ENCODE results near the gene SKA3.
"Not testable (repeated sequence)": the region's sequence is repeated elsewhere in the genome, so short reads cannot be mapped to it uniquely, and the experiment has no call there.

The SKA3 gene

GRCh38 chr13:21165606-21166005 lies 10.7 kb downstream of the SKA3 start:
- not testable (repeated sequence) for DNase-seq (ENCODE audit: low spot score)

GRCh38 chr13:21164631-21165030 lies 11.7 kb downstream of the SKA3 start:
- DNase-seq (ENCODE audit: low spot score) = no peak

- no peak for DNase-seq (ENCODE audit: low spot score)
Measured at GRCh38 chr13:21152251-21152899, 24.0 kb downstream of the SKA3 start.

DNA sequence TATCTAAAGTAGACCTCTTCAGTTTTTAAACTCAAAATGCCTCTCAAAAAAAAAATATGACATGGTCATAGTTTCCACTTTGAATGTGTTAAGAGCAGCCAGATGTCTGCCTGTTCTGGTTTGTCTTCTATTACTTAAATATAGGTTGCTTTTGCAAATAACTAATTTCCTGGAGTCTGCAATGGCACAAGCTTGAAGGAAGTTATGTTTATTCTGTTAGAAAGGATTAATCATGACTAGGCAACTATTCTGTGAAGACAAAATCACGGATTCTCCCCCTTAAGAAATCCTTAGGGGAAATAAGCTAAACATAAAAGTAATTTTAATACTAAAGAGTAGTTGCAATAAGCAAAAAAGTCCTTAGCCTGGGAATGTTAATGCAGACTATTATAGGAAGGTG lies 26.3 kb downstream of the SKA3 start:
- no peak for DNase-seq (ENCODE audit: low spot score)

DNA sequence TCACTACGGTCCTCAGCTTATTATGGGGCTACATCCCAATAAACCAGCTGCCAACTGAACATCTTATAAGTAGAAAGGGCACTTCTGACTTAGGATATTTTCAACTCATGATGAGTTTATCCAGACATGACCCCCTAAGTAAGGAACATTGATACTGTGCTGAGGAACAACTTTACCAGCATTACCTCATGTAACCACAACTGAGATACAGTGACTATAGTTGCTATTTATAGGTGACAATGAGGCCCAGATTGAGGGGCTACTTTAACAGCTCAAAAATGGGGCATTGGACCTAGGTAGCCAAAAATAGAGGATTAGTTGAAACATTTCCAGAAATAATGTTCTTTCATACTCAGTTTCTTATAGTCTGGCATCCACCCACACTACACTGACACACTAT lies 26.8 kb downstream of the SKA3 start:
- no peak for DNase-seq (ENCODE audit: low spot score)

GRCh38 chr13:21148557-21149258 lies 27.6 kb downstream of the SKA3 start:
- DNase-seq (ENCODE audit: low spot score) = no peak

DNA sequence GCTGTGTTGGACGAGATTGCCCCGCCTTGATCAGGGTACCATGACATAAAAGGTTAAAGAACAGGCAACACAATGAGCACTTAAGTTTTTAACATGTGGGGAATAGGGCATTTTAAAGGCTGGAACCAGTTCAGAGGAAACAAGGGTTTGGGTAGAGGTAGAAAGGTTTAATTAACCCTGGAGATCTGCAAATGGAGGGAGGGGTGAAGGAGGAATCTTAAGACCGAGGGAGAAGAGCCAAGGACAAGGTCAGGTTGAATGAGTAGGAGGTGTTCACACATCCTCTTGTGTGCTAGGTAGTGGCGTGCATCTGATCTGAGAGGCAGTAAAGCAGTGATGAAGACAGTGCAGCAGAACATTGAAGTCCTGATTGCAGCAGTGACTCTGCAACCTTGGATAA lies 28.5 kb downstream of the SKA3 start:
- DNase-seq (ENCODE audit: low spot score) = no peak

GRCh38 chr13:21142766-21143165 lies 33.6 kb downstream of the SKA3 start:
- no peak for DNase-seq (ENCODE audit: low spot score)

DNA sequence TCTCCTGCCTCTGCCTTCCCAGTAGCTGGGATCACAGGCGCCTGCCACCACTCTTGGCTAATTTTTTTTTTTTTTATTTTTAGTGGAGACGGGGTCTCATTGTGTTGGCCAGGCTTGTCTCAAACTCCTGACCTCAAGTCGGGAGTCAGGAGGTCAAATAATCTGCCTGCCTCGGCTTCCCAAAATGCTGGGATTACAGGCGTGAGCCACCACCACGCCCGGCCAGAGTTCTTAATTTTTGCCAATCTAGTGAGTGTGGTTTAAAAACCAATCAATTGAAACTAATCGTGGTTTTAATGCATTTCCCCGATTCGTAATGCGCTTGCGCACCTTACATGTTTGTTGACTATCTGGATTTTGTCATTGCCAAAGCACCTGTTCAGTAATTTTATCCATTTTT lies 37.0 kb downstream of the SKA3 start:
- no peak for DNase-seq (ENCODE audit: low spot score)

DNA sequence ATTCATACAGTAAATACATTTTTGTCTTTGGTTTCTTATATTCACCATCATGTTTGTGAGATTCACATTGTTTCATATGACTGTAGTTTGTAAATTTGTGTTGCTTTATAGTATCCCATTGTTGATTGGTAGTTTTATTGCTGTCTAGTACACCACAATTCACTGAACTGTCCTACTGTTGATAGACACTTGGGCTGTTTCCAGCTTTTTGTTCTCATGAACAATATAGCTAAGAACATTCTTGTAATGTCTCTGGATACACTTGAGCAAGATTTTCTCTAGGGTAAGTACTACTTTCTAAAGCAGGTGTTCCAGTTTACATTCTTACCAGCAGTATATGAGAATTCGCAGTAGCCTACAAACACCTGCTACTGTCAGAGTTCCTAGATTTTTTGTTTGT lies 37.8 kb downstream of the SKA3 start:
- no peak for DNase-seq (ENCODE audit: low spot score)

DNA sequence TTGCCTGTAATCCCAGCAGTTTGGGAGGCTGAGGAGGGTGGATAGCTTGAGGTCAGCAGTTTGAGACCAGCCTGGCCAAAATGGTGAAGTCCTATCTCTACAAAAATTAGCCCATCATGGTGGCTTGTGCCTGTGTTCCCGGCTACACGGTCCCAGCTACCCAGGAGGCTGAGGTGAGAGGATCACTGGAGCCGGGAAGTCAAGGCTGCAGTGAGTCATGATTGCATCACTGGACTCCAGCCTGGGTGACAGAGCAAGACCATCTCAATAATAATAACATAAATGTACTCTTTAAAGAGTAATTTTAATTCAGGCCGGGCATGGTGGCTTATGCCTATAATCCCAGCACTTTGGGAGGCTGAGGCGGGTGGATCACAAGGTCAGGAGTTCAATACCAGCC lies 38.7 kb downstream of the SKA3 start:
- DNase-seq (ENCODE audit: low spot score) = no peak

- not testable (repeated sequence) for DNase-seq (ENCODE audit: low spot score)
Measured at GRCh38 chr13:21135833-21136232, 40.5 kb downstream of the SKA3 start.

DNA sequence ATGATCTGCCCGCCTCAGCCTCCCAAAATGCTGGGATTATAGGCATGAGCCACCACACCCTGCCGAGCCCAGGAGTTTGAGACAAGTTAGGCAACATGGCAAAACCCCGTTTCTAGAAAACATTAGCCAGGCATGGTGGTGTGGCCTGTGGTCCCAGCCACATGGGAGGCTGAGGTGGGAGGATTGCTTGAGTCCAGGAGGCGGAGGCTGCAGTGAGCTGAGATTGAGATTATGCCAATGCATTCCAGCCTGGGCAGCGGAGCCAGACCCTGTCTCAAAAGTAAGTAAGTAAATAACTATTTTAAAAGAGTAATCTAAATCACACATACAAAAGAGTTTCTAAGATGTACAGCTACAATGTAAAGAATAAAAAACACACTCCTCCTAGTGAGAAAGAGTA lies 41.9 kb downstream of the SKA3 start:
- DNase-seq (ENCODE audit: low spot score) = no peak

- DNase-seq (ENCODE audit: low spot score) = no peak
Measured at GRCh38 chr13:21133077-21133476, 43.3 kb downstream of the SKA3 start.

DNA sequence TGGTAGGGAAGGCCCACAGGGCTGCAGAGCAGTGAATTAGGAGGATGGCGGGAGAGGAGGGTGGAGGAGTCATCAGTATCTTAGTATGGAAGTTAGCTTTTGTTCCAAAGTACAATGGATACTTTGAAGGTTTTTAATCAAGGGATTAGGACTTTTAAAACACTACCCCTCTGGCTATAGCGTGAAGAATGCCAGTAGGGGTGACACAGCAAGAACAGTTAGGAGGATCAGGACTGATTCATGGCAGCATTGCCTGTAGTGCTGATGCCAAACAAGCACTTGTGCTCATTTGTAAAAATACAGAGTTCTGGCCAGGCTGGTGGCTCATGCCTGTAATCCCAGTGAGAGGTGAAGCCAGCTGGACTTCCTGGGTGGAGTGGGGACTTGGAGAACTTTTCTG lies 46.2 kb downstream of the SKA3 start:
- no peak for DNase-seq (ENCODE audit: low spot score)

DNA sequence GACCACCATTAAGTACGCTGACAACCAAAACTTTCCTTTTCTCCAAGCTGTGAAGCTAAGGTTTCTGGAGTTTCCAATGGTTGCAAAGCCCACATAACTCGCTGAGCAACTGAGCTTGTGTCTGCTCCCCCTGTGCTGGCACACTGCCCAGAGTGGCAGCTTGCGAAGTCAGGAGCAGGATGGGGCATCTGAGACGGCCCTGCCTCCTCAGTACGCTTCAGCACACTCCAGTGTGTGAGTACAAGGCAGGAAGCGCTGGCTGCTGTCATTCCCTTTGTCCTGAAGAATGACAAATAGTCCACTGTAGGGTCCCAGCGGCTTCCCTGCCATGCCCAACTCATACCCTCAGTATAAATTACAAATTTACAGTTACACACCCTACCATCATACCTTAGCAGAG lies 51.5 kb downstream of the SKA3 start:
- no peak for DNase-seq (ENCODE audit: low spot score)

DNA sequence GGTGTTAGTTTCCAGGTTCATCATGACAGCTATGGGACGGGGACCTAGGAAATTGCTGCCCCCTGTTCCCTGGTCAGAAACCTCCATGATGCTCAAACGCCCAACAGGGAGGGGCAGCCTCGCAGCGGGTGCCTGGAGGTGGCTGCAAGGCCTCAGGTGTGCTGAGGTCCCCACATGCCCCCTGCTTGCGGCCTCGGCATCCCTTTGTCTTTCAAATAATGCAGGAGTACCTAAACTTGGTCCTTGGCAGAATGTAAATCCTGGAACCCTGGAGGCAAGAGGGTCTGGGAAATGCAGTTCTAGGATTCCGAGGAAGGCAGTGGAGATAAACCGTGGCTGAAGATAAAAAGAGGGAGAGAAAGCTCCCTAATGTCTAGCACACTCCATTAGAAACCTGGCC lies 52.4 kb downstream of the SKA3 start:
- DNase-seq (ENCODE audit: low spot score) = no peak

GRCh38 chr13:21121616-21122015 lies 54.7 kb downstream of the SKA3 start:
- no peak for DNase-seq (ENCODE audit: low spot score)

DNA sequence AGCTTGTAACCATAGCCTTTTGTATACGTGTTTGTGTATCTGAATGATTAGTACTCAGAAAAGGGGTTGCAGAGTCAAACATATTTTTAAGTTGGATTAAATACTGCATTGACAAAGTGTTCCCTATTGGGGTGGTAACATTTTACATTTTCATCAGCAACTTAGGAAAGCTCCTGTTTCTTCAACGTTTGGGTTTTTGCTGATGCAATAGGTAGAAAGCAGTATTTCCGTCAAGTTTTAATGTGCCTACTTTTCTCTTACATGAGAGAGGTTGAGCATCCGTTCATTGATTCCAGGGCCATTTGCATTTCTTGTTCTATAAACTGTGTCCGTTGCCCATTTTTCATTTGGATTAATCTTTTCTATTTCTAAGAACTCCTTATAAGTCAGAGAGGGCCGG lies 56.2 kb downstream of the SKA3 start:
- DNase-seq (ENCODE audit: low spot score) = no peak

DNA sequence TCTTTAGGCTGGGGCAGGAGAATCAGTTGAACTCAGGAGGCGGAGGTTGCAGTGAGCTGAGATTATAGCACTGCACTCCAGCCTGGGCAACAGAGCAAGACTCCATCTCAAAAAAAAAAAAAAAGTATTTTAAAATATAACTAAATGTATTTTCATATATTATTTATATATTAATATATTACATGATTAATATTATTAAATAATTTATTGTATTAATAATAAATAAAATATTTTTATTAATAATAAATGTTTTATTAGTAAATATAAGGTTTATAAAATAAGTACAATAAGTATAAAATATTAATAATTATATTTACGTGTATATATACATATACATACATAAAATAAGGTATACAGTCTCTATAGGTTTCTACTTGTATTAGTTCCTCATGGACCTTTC lies 56.8 kb downstream of the SKA3 start:
- no peak for DNase-seq (ENCODE audit: low spot score)

DNA sequence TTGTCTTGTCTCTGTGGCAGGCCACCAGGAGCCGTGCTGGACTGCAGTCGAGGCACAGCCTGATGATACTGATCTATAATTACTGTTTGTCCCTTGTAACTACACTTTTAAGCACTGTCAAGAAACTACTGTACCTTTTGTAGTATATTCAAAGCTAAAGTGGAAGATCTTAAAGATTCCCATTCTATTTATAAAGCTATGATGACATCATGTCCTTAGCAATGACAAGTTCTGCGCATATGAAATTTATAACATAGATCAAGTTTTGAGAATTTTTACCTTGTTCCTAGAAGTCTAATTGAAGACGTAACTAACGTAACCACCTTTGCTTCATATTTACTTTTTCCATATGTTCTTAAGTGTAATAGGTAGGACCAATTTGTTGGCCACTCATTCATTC lies 58.2 kb downstream of the SKA3 start:
- DNase-seq (ENCODE audit: low spot score) = no peak

GRCh38 chr13:21117104-21117809 lies 59.1 kb downstream of the SKA3 start:
- DNase-seq (ENCODE audit: low spot score) = no peak

DNA sequence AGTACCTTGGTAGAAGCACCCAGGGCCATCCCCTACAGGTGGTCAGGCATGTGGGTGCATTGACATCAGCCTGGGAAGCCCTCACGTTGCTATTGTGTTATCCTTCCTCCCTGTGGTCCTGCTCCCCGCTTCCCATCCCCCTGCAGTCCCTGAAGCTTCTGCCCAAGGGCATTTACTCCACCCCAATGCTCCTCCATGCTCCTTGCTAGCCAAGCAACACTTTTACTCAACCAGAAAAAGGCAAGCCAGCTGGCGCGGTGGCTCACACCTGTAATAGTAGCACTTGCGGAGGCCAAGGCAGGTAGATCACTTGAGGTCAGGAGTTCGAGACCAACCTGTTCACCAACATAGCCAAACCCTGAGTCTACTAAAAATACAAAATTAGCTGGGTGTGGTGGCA lies 60.2 kb downstream of the SKA3 start:
- DNase-seq (ENCODE audit: low spot score) = no peak

DNA sequence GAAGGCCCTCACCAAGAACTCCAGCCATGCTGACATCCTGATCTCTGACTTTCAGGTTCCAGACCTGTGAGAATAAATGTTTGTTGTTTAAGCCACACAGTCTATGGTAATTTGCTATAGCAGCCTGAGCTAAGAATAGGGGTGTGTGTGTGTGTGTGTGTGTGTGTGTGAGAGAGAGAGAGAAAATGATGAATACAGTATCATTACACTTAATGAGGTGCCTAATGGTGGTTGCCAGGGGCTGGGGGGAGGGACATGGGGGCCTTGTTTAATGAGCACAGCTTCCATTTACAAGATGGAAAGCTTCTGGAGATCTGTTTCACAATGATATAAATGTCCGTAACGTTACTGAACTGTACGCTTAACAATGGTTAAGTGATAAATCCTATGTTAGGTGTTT lies 61.1 kb downstream of the SKA3 start:
- no peak for DNase-seq (ENCODE audit: low spot score)
